Lung (tissue), 12 donors: Measurements from ENCODE around the gene ANKRD13B. TPM values are rescaled to one million over a fixed set of nuclear protein-coding genes. Genes with fewer than 3 reads are reported as not detected.
"Not testable (repeated sequence)": the region's sequence is repeated elsewhere in the genome, so short reads cannot be mapped to it uniquely, and the experiment has no call there.

ENCODE experiments used
- ATAC-seq: fragments of 200-7000 bp; cut with Tn5 transposase; one replicate; pipeline ENCODE4 v1.9.1; 2020; ENCODE audit warnings: moderate number of reproducible peaks; ENCODE audit not compliant: insufficient read depth, low FRiP score
- DNase-seq, 3 donors: peaks; one replicate each; pipeline ENCODE4 v3.0.0-alpha.2; 2013 to 2017
- H3K27ac ChIP-seq, 2 donors: one replicate each; pipeline ENCODE4 v1.5.1; 2013; ENCODE audit warnings: mild to moderate bottlenecking in 2 of 2, moderate library complexity in 2 of 2, control low read depth in 1 of 2, inconsistent platforms in 1 of 2, low read depth in 1 of 2, low read length in 1 of 2
- H3K27me3 ChIP-seq, 3 donors: one replicate each; pipeline ENCODE4 v1.5.1; 2013; ENCODE audit warnings: low read length in 2 of 3; ENCODE audit not compliant: control insufficient read depth in 3 of 3, insufficient read depth in 3 of 3
- H3K36me3 ChIP-seq, 4 donors: one replicate each; pipeline ENCODE4 v1.5.1; 2013; ENCODE audit warnings: low read length in 4 of 4, mild to moderate bottlenecking in 1 of 4, moderate library complexity in 1 of 4; ENCODE audit not compliant: control insufficient read depth in 4 of 4, insufficient read depth in 4 of 4
- H3K4me1 ChIP-seq, 5 donors: one replicate each; pipeline ENCODE4 v1.5.1; 2013; ENCODE audit warnings: low read length in 5 of 5, mild to moderate bottlenecking in 2 of 5, moderate library complexity in 1 of 5; ENCODE audit not compliant: control insufficient read depth in 5 of 5, insufficient read depth in 5 of 5
- H3K4me3 ChIP-seq: one replicate; pipeline ENCODE4 v1.5.1; 2013; ENCODE audit warnings: mild to moderate bottlenecking, control low read depth, moderate library complexity
- H3K9ac ChIP-seq, 2 donors: one replicate each; pipeline ENCODE4 v1.5.1; 2013; ENCODE audit warnings: low read length in 2 of 2, control low read depth in 1 of 2; ENCODE audit not compliant: insufficient read depth in 1 of 2
- H3K9me3 ChIP-seq, 4 donors: one replicate each; pipeline ENCODE4 v1.5.1; 2013; ENCODE audit warnings: low read length in 3 of 4, mild to moderate bottlenecking in 1 of 4, moderate library complexity in 1 of 4; ENCODE audit not compliant: control insufficient read depth in 4 of 4, insufficient read depth in 3 of 4
- CTCF ChIP-seq: IDR thresholded peaks from 2 replicates; pipeline ENCODE4 v1.5.1; 2012; ENCODE audit warnings: mild to moderate bottlenecking; ENCODE audit errors: control extremely low read depth, extremely low read depth
- WGBS, 2 donors: extraction: QIAGEN DNeasy Blood & Tissue Kit; methylation state at CpG; one replicate each; pipeline ENCODE4 v1.1.7; 2013; 5-methylcytosine and 5-hydroxymethylcytosine counted together
- polyA plus RNA-seq, 2 donors: library from polyadenylated mRNA; stranded (reverse); fragments of 200-250 nt; gene quantifications; one replicate each; pipeline ENCODE4 v1.2.1, GENCODE V29; 2013
- total RNA-seq, 2 donors: library from RNA; depleted of rRNA in 1 of 2; stranded (reverse); fragments of >200 nt in 1 of 2; gene quantifications; one replicate each; pipeline ENCODE4 v1.2.1, GENCODE V29; 2014 to 2021
- donor health status: control.
- donor health status: control.
- donor health status: Bipolar disorder and iron deficiency.
- donor health status: healthy.
- donor health status: DM: yes; HTN: yes; CAD: no.

The ANKRD13B gene
- total and polyA plus RNA-seq, 4 donors = 2.7 to 6.9 (median 4.9) TPM

DNA sequence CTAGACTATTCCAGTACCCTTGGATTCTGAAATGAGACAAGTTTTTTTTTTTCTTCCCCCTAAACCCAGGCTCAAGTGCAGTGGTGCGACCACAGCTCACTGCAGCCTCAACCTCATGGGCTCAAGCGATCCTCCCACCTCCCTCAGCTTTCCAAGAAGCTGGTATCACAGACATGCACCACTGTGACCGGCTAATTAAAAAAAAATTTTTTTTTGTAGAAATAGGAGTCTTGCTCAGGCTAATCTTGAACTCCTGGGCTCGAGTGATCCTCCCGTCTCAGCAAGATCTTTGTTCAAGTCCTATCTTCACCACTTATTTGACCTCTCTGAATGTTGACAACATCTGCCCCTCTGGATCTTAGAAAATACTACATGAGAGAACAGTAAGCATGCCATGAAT is 56.4 kb downstream of the ANKRD13B start:
- Histone ChIP-seq H3K36me3 (peaks cover 0 to 18% (median 3%) of the 10 kb centered on the region in 4 donors), H3K9me3 (no peaks in the 10 kb centered on the region), H3K27me3 (no peaks in the 10 kb centered on the region), H3K9ac (no peak overlapping the region), H3K4me3 (no peak overlapping the region), H3K27ac (no peak overlapping the region), H3K4me1 (peaks cover 0 to 14% (median 2%) of the 10 kb centered on the region in 5 donors)
- no peak for DNase-seq
- ATAC-seq = no peak
- 93 to 96% methylated on average over 5 of the region's 5 CpGs for WGBS, 2 donors
- no peak for TF ChIP-seq CTCF

DNA sequence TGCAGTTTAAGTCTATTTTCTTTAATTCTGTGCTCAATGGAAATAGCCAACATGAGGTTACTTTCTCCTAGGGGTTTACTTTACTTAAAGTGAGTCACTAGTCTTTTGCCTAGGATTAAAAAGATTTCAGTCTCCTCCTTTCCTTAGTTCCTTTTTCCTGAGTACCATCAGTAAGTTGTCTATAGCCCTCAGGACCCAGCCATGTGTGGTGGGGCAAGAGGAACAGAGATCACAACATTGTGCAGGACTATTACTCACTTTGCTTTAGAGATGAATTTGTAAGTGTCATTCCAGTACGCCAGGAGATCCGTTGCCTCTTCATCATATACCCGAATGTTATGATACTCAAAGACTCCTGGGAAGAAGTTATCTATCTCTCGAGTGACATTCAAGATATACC is 57.5 kb downstream of the ANKRD13B start:
- Histone ChIP-seq H3K4me3 (no peak overlapping the region), H3K9me3 (no peaks in the 10 kb centered on the region), H3K9ac (no peak overlapping the region), H3K27me3 (no peaks in the 10 kb centered on the region), H3K36me3 (peaks cover 0 to 18% (median 4%) of the 10 kb centered on the region in 4 donors), H3K4me1 (peaks cover 0 to 10% (median 1%) of the 10 kb centered on the region in 5 donors), H3K27ac (no peak overlapping the region)
- TF ChIP-seq CTCF = no peak
- ATAC-seq (no peak), DNase-seq (no peak)
- 79 to 82% methylated on average over 4 of the region's 4 CpGs for WGBS, 2 donors

DNA sequence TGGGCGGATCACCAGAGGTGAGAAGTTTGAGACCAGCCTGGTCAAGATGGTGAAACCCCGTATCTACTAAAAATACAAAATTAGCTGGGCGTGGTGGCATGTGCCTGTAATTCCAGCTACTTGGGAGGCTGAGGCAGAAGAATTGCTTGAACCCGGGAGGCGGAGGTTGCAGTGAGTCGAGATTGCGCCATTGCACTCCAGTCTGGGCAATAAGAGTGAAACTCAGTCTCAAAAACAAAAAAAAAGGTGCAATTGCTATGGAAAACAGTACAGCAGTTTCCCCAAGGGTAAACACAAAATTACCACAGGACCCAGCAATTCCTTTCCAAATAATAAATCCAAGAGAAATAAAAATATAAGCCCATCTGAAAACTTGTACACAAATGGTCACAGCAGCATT is 59.0 kb downstream of the ANKRD13B start:
- WGBS, 2 donors = 97 to 98% methylated on average over 7 of the region's 7 CpGs
- not testable (repeated sequence) for ATAC-seq, H3K4me3 ChIP-seq, H3K27ac ChIP-seq, H3K4me1 ChIP-seq, DNase-seq, H3K9ac ChIP-seq, H3K27me3 ChIP-seq, H3K9me3 ChIP-seq
- H3K36me3 ChIP-seq = peaks cover 0 to 18% (median 4%) of the 10 kb centered on the region in 4 donors

- Histone ChIP-seq H3K9ac (no peak overlapping the region), H3K4me3 (no peak overlapping the region), H3K27me3 (no peaks in the 10 kb centered on the region), H3K27ac (peak overlapping the region in 1 of 2 donors; percentile 21), H3K36me3 (peaks cover 0 to 18% (median 3%) of the 10 kb centered on the region in 4 donors), H3K4me1 (peaks cover 0 to 3% (median 0%) of the 10 kb centered on the region in 5 donors), H3K9me3 (no peaks in the 10 kb centered on the region)
- no peak for DNase-seq
- no peak for TF ChIP-seq CTCF
- ATAC-seq = no peak
Observed at GRCh38 chr17:29652976-29653375, 60.0 kb downstream of the ANKRD13B start.
